ENCODE data around the gene RPL11.

The RPL11 gene

GRCh38 chr1:23644555-23644866 lies 47.1 kb upstream of the RPL11 start (continued):
- TF ChIP-seq PATZ1 (CRISPR knock-in tag; IDR thresholded peaks at IDR 0.05; ENCODE audit: borderline replicate concordance): no peak
- TF ChIP-seq RARB (CRISPR knock-in tag; IDR thresholded peaks at IDR 0.05): no peak

GRCh38 chr1:23645338-23645737 lies 46.3 kb upstream of the RPL11 start:
- no peak for ATAC-seq
- no peak for TF ChIP-seq PPARA (CRISPR knock-in tag; IDR thresholded peaks at IDR 0.05; ENCODE audit: borderline replicate concordance)
- TF ChIP-seq OSR1 (CRISPR knock-in tag; IDR thresholded peaks at IDR 0.05): no peak
- no peak for TF ChIP-seq RARB (CRISPR knock-in tag; IDR thresholded peaks at IDR 0.05)
- no peak for TF ChIP-seq TOX (CRISPR knock-in tag; IDR thresholded peaks at IDR 0.05; ENCODE audit: borderline replicate concordance)
- no peak for TF ChIP-seq CSRNP3 (CRISPR knock-in tag; IDR thresholded peaks at IDR 0.05)
- no peak for TF ChIP-seq ZC3H10 (CRISPR knock-in tag; IDR thresholded peaks at IDR 0.05)
- no peak for TF ChIP-seq ESRRG (CRISPR knock-in tag; IDR thresholded peaks at IDR 0.05)

- TF ChIP-seq ZNF70 (CRISPR knock-in tag; IDR thresholded peaks at IDR 0.05): no peak
- no peak for TF ChIP-seq TCF4 (CRISPR knock-in tag; IDR thresholded peaks at IDR 0.05; ENCODE audit: borderline replicate concordance)
- no peak for TF ChIP-seq TOX (CRISPR knock-in tag; IDR thresholded peaks at IDR 0.05; ENCODE audit: borderline replicate concordance)
- TF ChIP-seq SNAI2 (CRISPR knock-in tag; IDR thresholded peaks at IDR 0.05): no peak
- no peak for TF ChIP-seq ZFP30 (CRISPR knock-in tag; IDR thresholded peaks at IDR 0.05)
- TF ChIP-seq ZNF565 (CRISPR knock-in tag; conservative IDR thresholded peaks at IDR 0.05; ENCODE audit: low read depth): no peak
- TF ChIP-seq OSR1 (CRISPR knock-in tag; IDR thresholded peaks at IDR 0.05): no peak
- TF ChIP-seq CSRNP3 (CRISPR knock-in tag; IDR thresholded peaks at IDR 0.05): no peak
- ATAC-seq: no peak
Measured at GRCh38 chr1:23646091-23646490, 45.5 kb upstream of the RPL11 start.

- TF ChIP-seq ZNF8 (CRISPR knock-in tag; IDR thresholded peaks at IDR 0.05): no peak
- no peak for TF ChIP-seq ESRRG (CRISPR knock-in tag; IDR thresholded peaks at IDR 0.05)
- no peak for TF ChIP-seq POU6F1 (CRISPR knock-in tag; IDR thresholded peaks at IDR 0.05; ENCODE audit: borderline replicate concordance, low read depth)
- TF ChIP-seq OSR1 (CRISPR knock-in tag; IDR thresholded peaks at IDR 0.05): no peak
- TF ChIP-seq CSDC2 (CRISPR knock-in tag; IDR thresholded peaks at IDR 0.05): no peak
- no peak for TF ChIP-seq TSHZ2 (CRISPR knock-in tag; IDR thresholded peaks at IDR 0.05)
- no peak for TF ChIP-seq BACH2 (CRISPR knock-in tag; IDR thresholded peaks at IDR 0.05; ENCODE audit: borderline replicate concordance)
- no peak for TF ChIP-seq GLIS3 (CRISPR knock-in tag; IDR thresholded peaks at IDR 0.05)
- TF ChIP-seq CREB5 (CRISPR knock-in tag; IDR thresholded peaks at IDR 0.05; ENCODE audit: low read depth): no peak
- no peak for TF ChIP-seq ZNF565 (CRISPR knock-in tag; conservative IDR thresholded peaks at IDR 0.05; ENCODE audit: low read depth)
- TF ChIP-seq ARNTL (CRISPR knock-in tag; IDR thresholded peaks at IDR 0.05; ENCODE audit: borderline replicate concordance, low read depth): no peak
- no peak for TF ChIP-seq TOX (CRISPR knock-in tag; IDR thresholded peaks at IDR 0.05; ENCODE audit: borderline replicate concordance)
- no peak for TF ChIP-seq ISL1 (CRISPR knock-in tag; IDR thresholded peaks at IDR 0.05)
- no peak for TF ChIP-seq PPARA (CRISPR knock-in tag; IDR thresholded peaks at IDR 0.05; ENCODE audit: borderline replicate concordance)
- no peak for TF ChIP-seq SNAI2 (CRISPR knock-in tag; IDR thresholded peaks at IDR 0.05)
- no peak for TF ChIP-seq ZC3H10 (CRISPR knock-in tag; IDR thresholded peaks at IDR 0.05)
- TF ChIP-seq CSRNP3 (CRISPR knock-in tag; IDR thresholded peaks at IDR 0.05): no peak
- no peak for TF ChIP-seq ZFP30 (CRISPR knock-in tag; IDR thresholded peaks at IDR 0.05)
- ATAC-seq: no peak
Measured at GRCh38 chr1:23646541-23646940, 45.1 kb upstream of the RPL11 start.
